Colonic mucosa (tissue), 4 donors: Measurements from ENCODE around the gene SLC25A25. TPM values are rescaled to one million over a fixed set of nuclear protein-coding genes. Genes with fewer than 3 reads are reported as not detected.

ENCODE experiments used
- DNase-seq: peaks from one replicate; pipeline ENCODE4 v3.0.0-alpha.2; 2020
- H3K27ac ChIP-seq: fragments of 200-600 bp; one replicate; pipeline ENCODE4 v1.8.0; 2021
- H3K27me3 ChIP-seq: fragments of 200-600 bp; one replicate; pipeline ENCODE4 v1.8.0; 2021
- H3K36me3 ChIP-seq: fragments of 200-600 bp; one replicate; pipeline ENCODE4 v1.8.0; 2021
- H3K4me1 ChIP-seq: fragments of 200-600 bp; one replicate; pipeline ENCODE4 v1.8.0; 2021; ENCODE audit warnings: mild to moderate bottlenecking
- H3K4me3 ChIP-seq: fragments of 200-600 bp; one replicate; pipeline ENCODE4 v1.8.0; 2021
- H3K9ac ChIP-seq, 2 donors: one replicate each; pipeline ENCODE4 v1.7.0; 2013; ENCODE audit warnings: control low read depth in 2 of 2, low read depth in 2 of 2, low read length in 2 of 2
- H3K9me3 ChIP-seq: fragments of 200-600 bp; one replicate; pipeline ENCODE4 v1.8.0; 2021
- intact Hi-C: fragments of 100-400 bp; cut with DNase I; formaldehyde crosslinking; loops from one replicate; pipeline ENCODE4 v1.14.1; 2022
- total RNA-seq, 2 donors: library from RNA; stranded (reverse); fragmentation: NEBNext Ultra II Directional in 1 of 2; extraction: Animal tissue kit (Norgen Biotek cat#: 25700) in 1 of 2; gene quantifications; one replicate each; pipeline ENCODE4 v1.2.1, GENCODE V29; 2021
- TF ChIP-seq, protein P1 (sequence below): fragments of 200-600 bp; IDR thresholded peaks from one replicate; pipeline ENCODE4 v1.8.0; 2022; ENCODE audit warnings: antibody characterized with exemption, mild to moderate bottlenecking
- donor health status: healthy.
- donor health status: DM: no; HTN: no; CAD: no.
- donor health status: DM: no; HTN: no; CAD: no.

The SLC25A25 gene
- total RNA-seq, 2 donors from 2014 or later, result 12.3 to 19.7 TPM

DNA sequence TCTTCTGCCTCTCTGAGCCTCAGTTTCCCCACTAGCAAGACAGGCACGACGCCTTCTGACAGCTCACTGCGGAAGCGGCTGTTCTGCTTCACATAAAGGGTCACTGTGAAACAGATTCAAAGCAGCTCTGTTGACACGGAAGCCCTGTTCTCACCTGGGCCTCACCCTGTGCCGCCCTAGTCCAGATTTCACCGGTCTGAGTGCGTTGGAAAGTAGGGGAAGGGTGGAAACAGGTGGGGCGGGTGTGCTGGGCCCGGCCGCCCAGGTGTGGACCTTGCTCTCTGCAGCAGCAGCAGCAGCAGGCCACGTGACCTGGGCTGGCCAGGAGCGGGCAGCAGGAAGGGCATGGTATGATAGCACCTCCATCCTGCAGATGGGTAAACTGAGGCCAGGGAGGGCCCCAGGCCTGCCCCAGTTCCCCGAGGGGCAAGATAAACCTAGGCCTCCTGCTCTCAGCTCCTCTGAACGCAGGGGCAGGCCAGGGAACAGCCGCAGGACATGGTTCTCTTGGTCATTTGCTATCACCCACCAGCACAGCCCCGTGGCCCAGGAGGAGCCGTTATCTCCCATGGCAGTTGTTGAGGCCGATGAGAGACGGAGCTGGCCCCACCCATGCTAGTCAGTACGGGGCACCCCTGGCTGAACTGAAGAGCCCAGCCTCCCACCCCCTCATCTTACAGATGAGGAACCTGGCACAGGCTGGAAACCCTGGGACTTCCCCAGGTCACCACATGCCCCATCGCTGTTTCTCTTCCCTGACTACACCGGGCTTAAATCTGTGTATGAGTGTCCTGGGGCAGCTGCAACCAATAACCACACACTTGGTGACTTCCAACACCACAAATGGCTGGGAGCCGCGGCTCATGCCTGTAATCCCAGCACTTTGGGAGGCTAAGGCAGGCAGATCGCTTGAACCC lies 47.4 kb downstream of the SLC25A25 start:
- TF ChIP-seq, protein P1, sequence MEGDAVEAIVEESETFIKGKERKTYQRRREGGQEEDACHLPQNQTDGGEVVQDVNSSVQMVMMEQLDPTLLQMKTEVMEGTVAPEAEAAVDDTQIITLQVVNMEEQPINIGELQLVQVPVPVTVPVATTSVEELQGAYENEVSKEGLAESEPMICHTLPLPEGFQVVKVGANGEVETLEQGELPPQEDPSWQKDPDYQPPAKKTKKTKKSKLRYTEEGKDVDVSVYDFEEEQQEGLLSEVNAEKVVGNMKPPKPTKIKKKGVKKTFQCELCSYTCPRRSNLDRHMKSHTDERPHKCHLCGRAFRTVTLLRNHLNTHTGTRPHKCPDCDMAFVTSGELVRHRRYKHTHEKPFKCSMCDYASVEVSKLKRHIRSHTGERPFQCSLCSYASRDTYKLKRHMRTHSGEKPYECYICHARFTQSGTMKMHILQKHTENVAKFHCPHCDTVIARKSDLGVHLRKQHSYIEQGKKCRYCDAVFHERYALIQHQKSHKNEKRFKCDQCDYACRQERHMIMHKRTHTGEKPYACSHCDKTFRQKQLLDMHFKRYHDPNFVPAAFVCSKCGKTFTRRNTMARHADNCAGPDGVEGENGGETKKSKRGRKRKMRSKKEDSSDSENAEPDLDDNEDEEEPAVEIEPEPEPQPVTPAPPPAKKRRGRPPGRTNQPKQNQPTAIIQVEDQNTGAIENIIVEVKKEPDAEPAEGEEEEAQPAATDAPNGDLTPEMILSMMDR, result no peak

GRCh38 chr9:128116104-128117083 lies 48.4 kb downstream of the SLC25A25 start:
- intact Hi-C loops, result loop anchor here (5.0 kb wide), 2 partner anchors 69 to 164 kb away; no protein-coding TSS in a partner anchor
- no peak for DNase-seq
- H3K4me1 ChIP-seq, result peaks cover 20% of the 10 kb centered on the region

More for the DNA sequence above, 47.4 kb downstream of the SLC25A25 start:
- no peaks in the 10 kb centered on the region for H3K9me3 ChIP-seq
- peak; percentile 95 for DNase-seq
- peak overlapping the region; percentile 94 to 97 for H3K9ac ChIP-seq
- peak overlapping the region; percentile 94 for H3K27ac ChIP-seq
- intact Hi-C loops, result loop anchor here (5.0 kb wide), 2 partner anchors 68 to 163 kb away; no protein-coding TSS in a partner anchor
- H3K4me1 ChIP-seq, result peaks cover 20% of the 10 kb centered on the region
- no peaks in the 10 kb centered on the region for H3K36me3 ChIP-seq
- H3K4me3 ChIP-seq, result peak overlapping the region; percentile 32
- H3K27me3 ChIP-seq, result no peaks in the 10 kb centered on the region

DNA sequence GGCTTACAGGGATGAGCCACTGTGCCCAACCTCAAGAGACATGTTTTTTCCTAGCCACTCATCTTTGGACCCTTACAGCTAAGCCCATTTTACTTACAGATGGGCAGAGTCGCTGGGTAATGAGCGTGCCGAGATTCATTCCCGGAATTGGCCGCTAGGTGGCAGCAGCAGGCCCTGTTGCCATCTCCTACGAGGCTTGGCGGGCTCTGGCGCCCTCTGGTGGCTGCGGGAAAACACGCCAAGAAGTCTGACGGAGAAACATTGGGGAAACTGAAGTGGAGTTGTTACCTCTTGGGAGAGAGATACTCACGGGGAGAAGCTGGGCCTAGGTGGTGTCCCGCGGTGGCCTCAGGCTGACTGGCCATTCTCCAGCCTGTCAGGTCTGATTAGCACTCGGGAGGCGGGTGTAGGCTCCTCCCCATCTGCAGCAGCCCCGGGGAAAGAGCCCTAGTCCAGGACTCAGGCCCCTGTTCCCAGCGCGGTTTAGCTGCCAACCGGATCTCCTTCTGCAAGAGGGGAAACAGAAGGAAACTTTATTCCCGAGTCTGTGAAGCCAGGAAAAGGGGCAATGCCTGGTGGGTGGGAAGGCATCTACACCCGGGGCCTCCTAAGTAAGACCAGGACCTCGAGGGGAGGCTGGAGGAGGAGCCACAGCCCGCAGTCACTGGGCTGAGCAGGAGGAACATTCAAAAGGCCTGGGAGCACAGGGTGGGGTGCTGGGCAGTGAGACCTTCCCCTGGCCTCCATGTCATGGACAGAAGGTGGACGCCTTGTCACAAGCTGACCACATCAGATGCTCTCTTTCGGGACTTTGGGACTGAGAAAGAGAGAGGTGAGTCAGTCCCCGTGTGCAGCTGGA lies 49.8 kb downstream of the SLC25A25 start:
- intact Hi-C loops, result loop anchor here (5.0 kb wide), 2 partner anchors 71 to 166 kb away; no protein-coding TSS in a partner anchor
- Histone ChIP-seq H3K4me1 (peaks cover 20% of the 10 kb centered on the region), H3K9ac (no peak overlapping the region), H3K9me3 (no peaks in the 10 kb centered on the region), H3K4me3 (no peak overlapping the region), H3K27ac (peak overlapping the region; percentile 94), H3K36me3 (no peaks in the 10 kb centered on the region), H3K27me3 (no peaks in the 10 kb centered on the region)
- TF ChIP-seq, protein P1, result peak; percentile 100
- peak; percentile 98 for DNase-seq

More at GRCh38 chr9:128116104-128117083, 48.4 kb downstream of the SLC25A25 start:
- H3K9ac ChIP-seq, result peak overlapping the region; percentile 36 to 88
- no peak overlapping the region for H3K4me3 ChIP-seq
- peak overlapping the region; percentile 94 for H3K27ac ChIP-seq
- TF ChIP-seq, protein P1, result no peak
- H3K9me3 ChIP-seq, result no peaks in the 10 kb centered on the region
- H3K27me3 ChIP-seq, result no peaks in the 10 kb centered on the region
- no peaks in the 10 kb centered on the region for H3K36me3 ChIP-seq

GRCh38 chr9:128118472-128118857 lies 50.4 kb downstream of the SLC25A25 start:
- Histone ChIP-seq H3K4me1 (peaks cover 20% of the 10 kb centered on the region), H3K27me3 (no peaks in the 10 kb centered on the region), H3K36me3 (no peaks in the 10 kb centered on the region), H3K9me3 (no peaks in the 10 kb centered on the region), H3K4me3 (no peak overlapping the region), H3K27ac (no peak overlapping the region), H3K9ac (no peak overlapping the region)
- intact Hi-C loops, result loop anchor here (5.0 kb wide), 2 partner anchors 71 to 166 kb away; no protein-coding TSS in a partner anchor
- TF ChIP-seq, protein P1, result no peak
- DNase-seq, result no peak
